ENCODE results near the gene FXYD1. TPM values are rescaled to one million over a fixed set of nuclear protein-coding genes. Genes with fewer than 3 reads are reported as not detected.

FXYD1 gene
- total RNA-seq, 4 donors from 2014 or later: 10.6 to 29.2 TPM; not detected in 2

DNA sequence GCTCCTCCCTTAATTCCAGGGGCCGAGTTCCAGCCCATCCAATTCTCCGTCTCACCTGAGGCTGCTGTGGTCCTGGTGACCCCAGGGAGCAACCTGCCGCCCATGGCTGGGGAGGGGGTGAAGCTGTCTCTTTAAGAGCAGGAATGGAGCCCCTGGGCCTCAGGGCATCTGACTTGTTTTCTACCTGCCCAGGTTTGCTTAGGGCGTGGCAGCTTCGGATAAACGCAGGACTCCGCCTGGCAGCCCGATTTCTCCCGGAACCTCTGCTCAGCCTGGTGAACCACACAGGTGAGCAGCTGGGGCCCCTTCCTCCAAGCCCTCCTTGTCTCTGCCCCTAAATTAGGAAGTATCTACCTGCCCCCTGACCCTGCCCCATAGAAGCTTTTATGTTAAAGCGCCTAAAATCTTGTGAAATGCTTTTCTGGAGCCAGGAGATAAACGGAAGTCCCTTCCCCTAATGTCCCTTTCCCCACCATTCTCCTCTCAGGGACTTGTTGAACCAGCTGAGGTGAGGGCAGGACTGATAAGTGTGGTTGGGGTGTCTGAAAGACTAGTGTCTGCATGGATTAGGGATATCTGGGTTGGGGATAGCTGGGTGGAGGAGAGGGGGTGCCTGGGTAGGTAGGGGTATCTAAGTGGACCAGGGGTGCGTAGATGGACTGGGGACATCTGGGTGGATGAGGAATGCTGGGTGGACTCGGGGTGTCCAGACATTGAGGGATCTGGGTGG, 22.4 kb upstream of the FXYD1 start:
- H3K4me3 ChIP-seq: peak overlapping the region; percentile 38 to 65 (median 47)
- no peak for TF ChIP-seq CTCF (IDR thresholded peaks at IDR 0.05)
- TF ChIP-seq POLR2AphosphoS5 (IDR thresholded peaks at IDR 0.05): peak; percentile 68 to 92 (median 81)
- TF ChIP-seq POLR2A (IDR thresholded peaks at IDR 0.05): peak; percentile 92
- 44 to 59% methylated on average over 2 to 13 of the region's 13 CpGs for WGBS, 2 donors (ENCODE audit: low coverage in 1 of 2)
- in situ Hi-C loops (cut with MboI; ENCODE audit: low pct_ligation_motif_present in 1 of 4, low pct_unique_long_range_greater_than_20kb in 1 of 4, low sequenced_read_pairs in 3 of 4): no loop called here
- peak overlapping the region; percentile 88 to 95 (median 91) for H3K27ac ChIP-seq
- no peaks in the 10 kb centered on the region for H3K9me3 ChIP-seq
- H3K4me1 ChIP-seq: peaks cover 0 to 32% (median 25%) of the 10 kb centered on the region in 4 donors
- H3K36me3 ChIP-seq: no peaks in the 10 kb centered on the region
- peak; percentile 83 for DNase-seq
- intact Hi-C loops (cut with DNase I; ENCODE audit: low total_unique reads): no loop called here
- no peaks in the 10 kb centered on the region for H3K27me3 ChIP-seq

GRCh38 chr19:35117116-35117515, 21.5 kb upstream of the FXYD1 start:
- intact Hi-C loops (cut with DNase I; ENCODE audit: low total_unique reads): no loop called here
- Histone ChIP-seq H3K4me1 (peaks cover 4 to 41% (median 32%) of the 10 kb centered on the region in 4 donors), H3K27me3 (no peaks in the 10 kb centered on the region), H3K9me3 (no peaks in the 10 kb centered on the region), H3K27ac (peak overlapping the region; percentile 88 to 95 (median 91)), H3K36me3 (no peaks in the 10 kb centered on the region), H3K4me3 (peak overlapping the region; percentile 38 to 65 (median 47))
- WGBS, 2 donors (ENCODE audit: low coverage in 1 of 2): 27% methylated on average over 8 of the region's 8 CpGs; no CpG with 5 or more reads in 1 of the 2 donors
- TF ChIP-seq POLR2AphosphoS5 (IDR thresholded peaks at IDR 0.05): peak in 2 of 3 donors; percentile 44 to 49
- no peak for TF ChIP-seq EP300 (IDR thresholded peaks at IDR 0.05; ENCODE audit: low read depth)
- TF ChIP-seq POLR2A (IDR thresholded peaks at IDR 0.05): no peak
- no peak for TF ChIP-seq CTCF (IDR thresholded peaks at IDR 0.05)
- in situ Hi-C loops (cut with MboI; ENCODE audit: low pct_ligation_motif_present in 1 of 4, low pct_unique_long_range_greater_than_20kb in 1 of 4, low sequenced_read_pairs in 3 of 4): no loop called here
- DNase-seq: no peak

- 28 to 74% methylated on average over 8 to 11 of the region's 11 CpGs for WGBS, 2 donors (ENCODE audit: low coverage in 1 of 2)
- Histone ChIP-seq H3K4me1 (peaks cover 4 to 48% (median 37%) of the 10 kb centered on the region in 4 donors), H3K27ac (peak overlapping the region; percentile 88 to 95 (median 91)), H3K9me3 (no peaks in the 10 kb centered on the region), H3K27me3 (no peaks in the 10 kb centered on the region), H3K4me3 (peak overlapping the region in 3 of 4 donors; percentile 38 to 65 (median 51)), H3K36me3 (no peaks in the 10 kb centered on the region)
- DNase-seq: peak; percentile 61
- in situ Hi-C loops (cut with MboI; ENCODE audit: low pct_ligation_motif_present in 1 of 4, low pct_unique_long_range_greater_than_20kb in 1 of 4, low sequenced_read_pairs in 3 of 4) (no loop called here), intact Hi-C loops (cut with DNase I; ENCODE audit: low total_unique reads) (no loop called here)
- TF ChIP-seq EP300 (IDR thresholded peaks at IDR 0.05; ENCODE audit: low read depth) (no peak), POLR2A (IDR thresholded peaks at IDR 0.05) (peak; percentile 55), POLR2AphosphoS5 (IDR thresholded peaks at IDR 0.05) (peak in 2 of 3 donors; percentile 14 to 65), CTCF (IDR thresholded peaks at IDR 0.05) (no peak)
These were observed 20.8 kb upstream of the FXYD1 start for GRCh38 chr19:35117799-35118198.

DNA sequence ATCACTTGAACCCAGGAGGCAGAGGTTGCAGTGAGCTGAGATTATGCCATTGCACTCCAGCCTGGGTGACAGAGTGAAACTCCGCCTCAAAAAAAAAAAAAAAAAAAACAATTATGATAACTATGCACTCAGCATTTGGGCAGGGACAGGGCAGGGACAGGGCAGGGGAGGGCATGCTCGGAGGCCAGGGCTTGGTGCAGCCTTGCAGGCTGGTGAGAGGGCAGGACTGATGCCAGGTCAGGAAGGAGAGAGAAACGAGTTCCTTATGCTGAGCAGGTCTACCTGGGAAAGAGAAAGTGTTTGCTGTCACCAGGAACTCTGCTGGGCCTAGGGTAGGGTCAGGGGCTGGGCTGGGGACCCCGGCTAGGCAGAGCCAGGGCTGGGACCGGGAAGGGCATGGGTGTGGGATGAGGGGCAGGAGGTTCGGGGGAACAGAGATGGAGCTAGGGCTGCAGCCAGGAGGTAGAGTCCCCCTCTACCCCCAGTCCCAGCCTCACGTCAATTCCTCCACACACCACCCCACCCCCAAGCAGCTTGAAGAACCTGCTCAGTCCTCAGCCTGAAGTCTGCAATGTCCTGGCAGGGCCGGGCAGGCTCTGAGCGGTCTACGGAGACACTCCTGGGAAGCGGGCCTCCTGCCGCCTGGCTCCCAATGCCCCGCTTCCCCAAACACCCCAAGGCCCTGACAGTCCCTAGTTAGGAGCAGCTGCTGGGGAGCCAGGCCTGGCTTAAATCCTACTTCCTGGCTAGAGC, 20.2 kb upstream of the FXYD1 start:
- Histone ChIP-seq H3K4me1 (peaks cover 4 to 54% (median 41%) of the 10 kb centered on the region in 4 donors), H3K27ac (peak overlapping the region; percentile 88 to 95 (median 91)), H3K4me3 (peak overlapping the region; percentile 14 to 65 (median 44)), H3K27me3 (no peaks in the 10 kb centered on the region), H3K9me3 (no peaks in the 10 kb centered on the region), H3K36me3 (no peaks in the 10 kb centered on the region)
- peak; percentile 66 for DNase-seq
- in situ Hi-C loops (cut with MboI; ENCODE audit: low pct_ligation_motif_present in 1 of 4, low pct_unique_long_range_greater_than_20kb in 1 of 4, low sequenced_read_pairs in 3 of 4): no loop called here
- 47% methylated on average over 12 of the region's 13 CpGs; no CpG with 5 or more reads in 1 of the 2 donors for WGBS, 2 donors (ENCODE audit: low coverage in 1 of 2)
- intact Hi-C loops (cut with DNase I; ENCODE audit: low total_unique reads): no loop called here
- TF ChIP-seq EP300 (IDR thresholded peaks at IDR 0.05; ENCODE audit: low read depth) (no peak), POLR2AphosphoS5 (IDR thresholded peaks at IDR 0.05) (peak in 1 of 3 donors; percentile 25), CTCF (IDR thresholded peaks at IDR 0.05) (no peak), POLR2A (IDR thresholded peaks at IDR 0.05) (peak; percentile 65)

Measured in transverse colon (tissue), 4 donors.